Gastrocnemius medialis (tissue), 4 donors: ENCODE measurements around the gene MTR.

Experiments used
- CTCF ChIP-seq, 5 experiments: fragments of 450-650 bp in 3 of 5; fragments of 200-600 bp in 2 of 5; sonication (generic) in 2 of 5; IDR thresholded peaks in 4 of 5; conservative IDR thresholded peaks in 1 of 5; 1 replicate in 4 of 5; 2 replicates in 1 of 5; pipeline ENCODE4 v1.5.1; 2016 to 2019; ENCODE audit warnings: antibody characterized with exemption in 5 of 5, mild to moderate bottlenecking in 3 of 5, moderate library complexity in 3 of 5
- POLR2A ChIP-seq, 2 donors: fragments of 450-650 bp; IDR thresholded peaks; one replicate each; pipeline ENCODE4 v1.6.1; 2017; ENCODE audit warnings: antibody characterized with exemption in 2 of 2, mild to moderate bottlenecking in 2 of 2, moderate library complexity in 2 of 2

DNA sequence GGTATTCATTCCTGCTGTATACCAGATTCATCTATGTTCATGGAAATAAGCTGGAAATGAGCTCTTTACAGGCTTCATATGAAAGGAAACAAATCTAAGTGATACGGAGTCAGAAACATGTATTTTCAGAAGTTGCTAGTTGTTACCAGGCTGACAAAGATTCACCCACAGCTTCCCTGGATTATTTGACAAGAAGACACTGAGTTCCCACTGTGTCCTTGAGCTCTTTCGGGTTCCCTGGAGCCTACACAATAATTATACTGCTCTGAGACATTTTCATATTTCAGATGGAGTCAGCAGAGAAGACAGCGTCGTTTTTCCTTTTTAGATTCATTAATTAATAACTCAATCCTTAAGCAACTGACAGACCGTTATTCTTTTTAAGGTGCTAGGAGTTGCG is 29.3 kb upstream of the MTR start:
- TF ChIP-seq CTCF (IDR thresholded peaks at IDR 0.05 in 4 of 5, conservative IDR thresholded peaks at IDR 0.05 in 1 of 5) (no peak), POLR2A (IDR thresholded peaks at IDR 0.05) (no peak)
